HepG2 (cell line): ENCODE measurements around the gene CHSY3. TPM values are rescaled to one million over a fixed set of nuclear protein-coding genes. Genes with fewer than 3 reads are reported as not detected.

ENCODE experiments used
- ATAC-seq: fragments of 200-7000 bp; cut with Tn5 transposase; 3 replicates; pipeline ENCODE4 v1.9.1; 2020; ENCODE audit warnings: mild to moderate bottlenecking, moderate library complexity
- BruUV-seq: library from RNA; stranded (reverse); fragments of 400-500 nt; replicated peaks from 2 replicates; lab custom pipeline; 2021; lab: Mats Ljungman, UMichigan
- CTCF ChIA-PET: fragments of 300-600 bp; formaldehyde crosslinking; extraction: SDS; loops from one replicate; lab custom pipeline; 2021; ENCODE audit warnings: low total read pairs, inconsistent platforms, low intra/inter-chr PET ratio; lab: Yijun Ruan, JAX
- POLR2A ChIA-PET: fragments of 350-600 bp; sonication (Branson Sonifier 250); formaldehyde crosslinking; loops from one replicate; lab custom pipeline; 2020; ENCODE audit warnings: antibody characterized with exemption, inconsistent platforms; lab: Yijun Ruan, JAX
- DNase-seq: peaks from one replicate; pipeline ENCODE4 v3.0.0-alpha.2; 2015; ENCODE audit warnings: low spot score
- FAIRE-seq: peaks from 3 replicates; lab custom pipeline; 2011; peaks lifted over from hg19 to GRCh38; lab: Jason Lieb, UNC
- H2AFZ ChIP-seq: one replicate; pipeline ENCODE4 v1.6.1; 2011; ENCODE audit warnings: low read length, inconsistent platforms
- H3K27ac ChIP-seq: fragments of 300-600 bp; 3 replicates; pipeline ENCODE4 v1.8.0; 2011; ENCODE audit warnings: mixed run types, mild to moderate bottlenecking, mixed read lengths, low read length, inconsistent platforms; ENCODE audit not compliant: insufficient read depth; ENCODE audit errors: extremely low read length
- H3K27me3 ChIP-seq, 2 experiments: fragments of 200-600 bp in 1 of 2; 2 replicates in 1 of 2; 3 replicates in 1 of 2; pipeline versions ENCODE4 v1.6.0 to v1.8.0; 2011; ENCODE audit warnings: low read length in 2 of 2, mild to moderate bottlenecking in 2 of 2, moderate library complexity in 2 of 2, inconsistent platforms in 1 of 2; ENCODE audit not compliant: insufficient read depth in 2 of 2, control insufficient read depth in 1 of 2
- H3K36me3 ChIP-seq, 2 experiments: fragments of 200-600 bp in 1 of 2; replicated peaks in 1 of 2; 2 replicates in 1 of 2; 3 replicates in 1 of 2; pipeline versions ENCODE4 v1.5.1 to v1.8.0; 2011; ENCODE audit warnings: low read length in 2 of 2, inconsistent platforms in 1 of 2; ENCODE audit not compliant: insufficient read depth in 2 of 2, control insufficient read depth in 1 of 2
- H3K4me1 ChIP-seq: 2 replicates; pipeline ENCODE4 v1.5.1; 2012; ENCODE audit warnings: low read length, inconsistent platforms; ENCODE audit not compliant: insufficient read depth
- H3K4me2 ChIP-seq: 2 replicates; pipeline ENCODE4 v1.6.0; 2011; ENCODE audit warnings: low read depth, low read length, inconsistent platforms
- H3K4me3 ChIP-seq, 3 experiments: fragments of 200-600 bp in 1 of 3; sonication (generic), shearing (Covaris generic) in 1 of 3; replicated peaks in 1 of 3; 2 replicates each; pipeline ENCODE4 v1.5.1; 2011 to 2016; ENCODE audit warnings: low read length in 3 of 3, inconsistent platforms in 2 of 3, low read depth in 2 of 3, mild to moderate bottlenecking in 2 of 3, control low read depth in 1 of 3, mixed read lengths in 1 of 3; ENCODE audit not compliant: insufficient read depth in 1 of 3
- H3K79me2 ChIP-seq: one replicate; pipeline ENCODE4 v1.6.1; 2011; ENCODE audit warnings: low read length, inconsistent platforms; ENCODE audit not compliant: insufficient read depth
- H3K9ac ChIP-seq: 2 replicates; pipeline ENCODE4 v1.6.0; 2011; ENCODE audit warnings: mild to moderate bottlenecking, low read depth, low read length, inconsistent platforms; ENCODE audit not compliant: insufficient read depth
- H3K9me3 ChIP-seq: 2 replicates; pipeline ENCODE4 v1.5.1; 2012; ENCODE audit warnings: mild to moderate bottlenecking, low read length
- H4K20me1 ChIP-seq: 2 replicates; pipeline ENCODE4 v1.6.0; 2011; ENCODE audit warnings: inconsistent platforms, mild to moderate bottlenecking, low read length, moderate library complexity; ENCODE audit not compliant: insufficient read depth
- ARID4A ChIP-seq: sonication (generic); formaldehyde crosslinking; IDR thresholded peaks from 2 replicates; pipeline ENCODE4 v1.5.0; 2020; ENCODE audit warnings: mild to moderate bottlenecking, missing genetic modification reagents, borderline replicate concordance
- MIER3 ChIP-seq: IDR thresholded peaks from 2 replicates; pipeline ENCODE4 v1.6.1; 2016; ENCODE audit warnings: missing compliant biosample characterization, borderline replicate concordance
- PLRG1 ChIP-seq: fragments of 450-650 bp; conservative IDR thresholded peaks from 2 replicates; pipeline ENCODE4 v1.6.1; 2016
- SMC3 ChIP-seq: IDR thresholded peaks from 2 replicates; pipeline ENCODE4 v1.6.1; 2011; ENCODE audit warnings: low read length, improper control_type of control experiment
- ZNF34 ChIP-seq: sonication (generic); formaldehyde crosslinking; IDR thresholded peaks from 2 replicates; pipeline ENCODE4 v1.4.0; 2020; ENCODE audit warnings: mild to moderate bottlenecking, missing genetic modification reagents, borderline replicate concordance
- ZNF562 ChIP-seq: sonication (generic); formaldehyde crosslinking; IDR thresholded peaks from 2 replicates; pipeline ENCODE4 v1.8.0; 2022; ENCODE audit warnings: missing genetic modification reagents, borderline replicate concordance
- ZNF615 ChIP-seq: sonication (generic); formaldehyde crosslinking; IDR thresholded peaks from 2 replicates; pipeline ENCODE4 v1.5.0; 2020; ENCODE audit warnings: mild to moderate bottlenecking, missing genetic modification reagents, borderline replicate concordance
- ZNF629 ChIP-seq: sonication (generic); formaldehyde crosslinking; conservative IDR thresholded peaks from 2 replicates; pipeline ENCODE4 v1.5.0; 2020; ENCODE audit warnings: missing genetic modification reagents
- ZSCAN31 ChIP-seq: sonication (generic); formaldehyde crosslinking; IDR thresholded peaks from 2 replicates; pipeline ENCODE4 v1.5.0; 2020; ENCODE audit warnings: low read depth, mild to moderate bottlenecking, missing genetic modification reagents
- WGBS: methylation state at CpG from one replicate; pipeline ENCODE4 v1.1.6; 2017; ENCODE audit warnings: low lambda C conversion rate; 5-methylcytosine and 5-hydroxymethylcytosine counted together
- in situ Hi-C: cut with HindIII; loops from 2 replicates; pipeline ENCODE4 v1.10.0; 2017; ENCODE audit warnings: low pct_unique_long_range_greater_than_20kb; ENCODE audit not compliant: extremely low pct_ligation_motif_present
- intact Hi-C: fragments of 100-400 bp; cut with micrococcal nuclease; formaldehyde crosslinking; loops from one replicate; pipeline ENCODE4 v1.10.0; 2022; ENCODE audit not compliant: unreplicated experiment
- polyA plus RNA-seq, 8 experiments: library from polyadenylated mRNA; depleted of rRNA in 3 of 8; stranded (reverse) in 7 of 8; unstranded in 1 of 8; fragments of >200 nt; fragmentation: Illumina TruSeq in 4 of 8; extraction: Trizol in 4 of 8; gene quantifications; 2 replicates each; pipeline versions ENCODE4 v1.2.1 to v1.2.3, GENCODE V29; 2011 to 2016; ENCODE audit warnings: low read depth in 4 of 8, missing spikeins in 1 of 8, mixed read lengths in 1 of 8; ENCODE audit not compliant: insufficient read depth in 1 of 8
- total RNA-seq, 5 experiments: library from RNA; depleted of rRNA; stranded (reverse); fragments of >200 nt; fragmentation: Illumina TruSeq; extraction: Trizol; gene quantifications; 2 replicates each; pipeline ENCODE4 v1.2.3, GENCODE V29; 2016; ENCODE audit warnings: low read depth in 1 of 5
- TF ChIP-seq, protein P1 (sequence below): sonication (generic); formaldehyde crosslinking; IDR thresholded peaks from 2 replicates; pipeline ENCODE4 v1.5.1; 2020; ENCODE audit warnings: mild to moderate bottlenecking, missing genetic modification reagents

CHSY3 gene
- total and polyA plus RNA-seq, 2 of the 13 experiments (the other 11 are each of a cell fraction or from before 2014, with no cell fraction given): 0.26 to 4.1 TPM

- TF ChIP-seq, protein P1, sequence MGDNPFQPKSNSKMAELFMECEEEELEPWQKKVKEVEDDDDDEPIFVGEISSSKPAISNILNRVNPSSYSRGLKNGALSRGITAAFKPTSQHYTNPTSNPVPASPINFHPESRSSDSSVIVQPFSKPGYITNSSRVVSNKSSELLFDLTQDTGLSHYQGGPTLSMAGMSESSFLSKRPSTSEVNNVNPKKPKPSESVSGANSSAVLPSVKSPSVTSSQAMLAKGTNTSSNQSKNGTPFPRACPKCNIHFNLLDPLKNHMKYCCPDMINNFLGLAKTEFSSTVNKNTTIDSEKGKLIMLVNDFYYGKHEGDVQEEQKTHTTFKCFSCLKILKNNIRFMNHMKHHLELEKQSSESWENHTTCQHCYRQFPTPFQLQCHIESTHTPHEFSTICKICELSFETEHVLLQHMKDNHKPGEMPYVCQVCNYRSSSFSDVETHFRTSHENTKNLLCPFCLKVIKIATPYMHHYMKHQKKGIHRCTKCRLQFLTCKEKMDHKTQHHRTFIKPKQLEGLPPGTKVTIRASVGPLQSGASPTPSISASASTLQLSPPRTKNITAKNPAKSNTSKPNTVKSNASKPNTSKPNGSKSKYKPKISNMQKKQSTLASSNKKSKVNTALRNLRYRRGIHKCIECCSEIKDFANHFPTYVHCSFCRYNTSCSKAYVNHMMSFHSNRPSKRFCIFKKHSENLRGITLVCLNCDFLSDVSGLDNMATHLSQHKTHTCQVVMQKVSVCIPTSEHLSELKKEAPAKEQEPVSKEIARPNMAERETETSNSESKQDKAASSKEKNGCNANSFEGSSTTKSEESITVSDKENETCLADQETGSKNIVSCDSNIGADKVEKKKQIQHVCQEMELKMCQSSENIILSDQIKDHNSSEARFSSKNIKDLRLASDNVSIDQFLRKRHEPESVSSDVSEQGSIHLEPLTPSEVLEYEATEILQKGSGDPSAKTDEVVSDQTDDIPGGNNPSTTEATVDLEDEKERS (CRISPR knock-in tag): no peak
Measured at GRCh38 chr5:130183115-130183514, 278.9 kb downstream of the CHSY3 start (continued).

GRCh38 chr5:130189961-130190360, 285.7 kb downstream of the CHSY3 start:
- H3K27ac ChIP-seq: no peak overlapping the region
- intact Hi-C loops (no loop called here), in situ Hi-C loops (no loop called here)
- POLR2A ChIA-PET: no interaction called here
- no peak for ATAC-seq
- no peak for DNase-seq
- H3K4me2 ChIP-seq: no peak overlapping the region
- no peaks in the 10 kb centered on the region for H3K79me2 ChIP-seq
- H4K20me1 ChIP-seq: no peaks in the 10 kb centered on the region
- H2AFZ ChIP-seq: no peak overlapping the region
- WGBS: 0% methylated on average over 1 of the region's 4 CpGs
- H3K27me3 ChIP-seq: no peaks in the 10 kb centered on the region
- no peak overlapping the region for H3K4me3 ChIP-seq
- no peaks in the 10 kb centered on the region for H3K9me3 ChIP-seq
- no peak overlapping the region for H3K9ac ChIP-seq
- no peaks in the 10 kb centered on the region for H3K36me3 ChIP-seq
- no peak for TF ChIP-seq ARID4A (CRISPR knock-in tag)
- no peak for TF ChIP-seq ZSCAN31 (CRISPR knock-in tag)
- no peak for TF ChIP-seq SMC3
- no peak for TF ChIP-seq MIER3 (CRISPR knock-in tag)
- TF ChIP-seq PLRG1: no peak
- TF ChIP-seq ZNF629 (CRISPR knock-in tag): no peak
- no peak for TF ChIP-seq ZNF34 (CRISPR knock-in tag)
- TF ChIP-seq ZNF615 (CRISPR knock-in tag): no peak
- TF ChIP-seq ZNF562 (CRISPR knock-in tag): no peak
- BruUV-seq: no TSS peak
- no peak for FAIRE-seq
- H3K4me1 ChIP-seq: no peaks in the 10 kb centered on the region
- CTCF ChIA-PET: no interaction called here
